HEK293 (cell line): ENCODE results near the gene ZNF35.

Source experiments
- CTCF ChIP-seq: fragments of 450-650 bp; formaldehyde crosslinking; IDR thresholded peaks from 2 replicates; pipeline ENCODE4 v1.5.1; 2016; ENCODE audit warnings: missing biosample characterization, missing genetic modification characterization
- RBAK ChIP-seq: fragments of 450-650 bp; formaldehyde crosslinking; IDR thresholded peaks from 2 replicates; pipeline ENCODE4 v1.5.1; 2016; ENCODE audit warnings: missing biosample characterization, missing genetic modification characterization
- SP2 ChIP-seq: fragments of 450-650 bp; formaldehyde crosslinking; IDR thresholded peaks from 2 replicates; pipeline ENCODE4 v1.5.1; 2016; ENCODE audit warnings: missing biosample characterization, missing genetic modification characterization
- YY1 ChIP-seq: fragments of 450-650 bp; formaldehyde crosslinking; IDR thresholded peaks from 2 replicates; pipeline ENCODE4 v1.5.1; 2018; ENCODE audit warnings: missing biosample characterization, missing genetic modification characterization
- ZBTB20 ChIP-seq: fragments of 450-650 bp; formaldehyde crosslinking; IDR thresholded peaks from 2 replicates; pipeline ENCODE4 v1.5.1; 2016; ENCODE audit warnings: missing biosample characterization, missing genetic modification characterization
- ZNF530 ChIP-seq: fragments of 450-650 bp; formaldehyde crosslinking; IDR thresholded peaks from 2 replicates; pipeline ENCODE4 v1.5.1; 2016; ENCODE audit warnings: low read depth, missing biosample characterization, missing genetic modification characterization
- ZNF707 ChIP-seq: fragments of 450-650 bp; formaldehyde crosslinking; IDR thresholded peaks from 2 replicates; pipeline ENCODE4 v1.5.1; 2016; ENCODE audit warnings: missing biosample characterization, missing genetic modification characterization
- ZNF76 ChIP-seq: fragments of 450-650 bp; formaldehyde crosslinking; IDR thresholded peaks from 2 replicates; pipeline ENCODE4; 2016; ENCODE audit warnings: low read depth, missing biosample characterization, missing genetic modification characterization, borderline replicate concordance
- ZNF791 ChIP-seq: fragments of 450-650 bp; formaldehyde crosslinking; IDR thresholded peaks from 2 replicates; pipeline ENCODE4 v1.5.1; 2016; ENCODE audit warnings: missing biosample characterization, missing genetic modification characterization

GRCh38 chr3:44601749-44602148 is 46.8 kb upstream of the ZNF35 start:
- TF ChIP-seq ZNF707 (tag by site-specific recombination) = no peak
- TF ChIP-seq ZBTB20 (tag by site-specific recombination) = no peak
- TF ChIP-seq RBAK (tag by site-specific recombination) = no peak
- TF ChIP-seq ZNF76 = no peak
- no peak for TF ChIP-seq SP2 (tag by site-specific recombination)
- no peak for TF ChIP-seq CTCF (tag by site-specific recombination)
- TF ChIP-seq YY1 (tag by site-specific recombination) = no peak
- no peak for TF ChIP-seq ZNF530 (tag by site-specific recombination)
- TF ChIP-seq ZNF791 = no peak
